ENCODE results near the gene BCKDHB.

- no peak for TF ChIP-seq CTCF (IDR thresholded peaks at IDR 0.05)
- no peak for TF ChIP-seq POLR2A (IDR thresholded peaks at IDR 0.05)
- TF ChIP-seq POLR2AphosphoS5 (IDR thresholded peaks at IDR 0.05) = no peak
These were observed 10.9 kb upstream of the BCKDHB start for GRCh38 chr6:80095600-80095999.
